OCI-LY3 (cell line): Measurements from ENCODE around the gene DAB1.

Experiments
- CTCF ChIP-seq: fragments of 200-600, 300-600 bp; sonication (generic); IDR thresholded peaks from 2 replicates; pipeline ENCODE4 v1.5.1; 2014; ENCODE audit warnings: antibody characterized with exemption, low read length, low read depth
- EZH2phosphoT487 ChIP-seq: fragments of 200-600 bp; shearing (Covaris generic); IDR thresholded peaks from 2 replicates; pipeline ENCODE4 v1.6.1; 2018; ENCODE audit warnings: antibody characterized with exemption, mixed run types, low read depth

DNA sequence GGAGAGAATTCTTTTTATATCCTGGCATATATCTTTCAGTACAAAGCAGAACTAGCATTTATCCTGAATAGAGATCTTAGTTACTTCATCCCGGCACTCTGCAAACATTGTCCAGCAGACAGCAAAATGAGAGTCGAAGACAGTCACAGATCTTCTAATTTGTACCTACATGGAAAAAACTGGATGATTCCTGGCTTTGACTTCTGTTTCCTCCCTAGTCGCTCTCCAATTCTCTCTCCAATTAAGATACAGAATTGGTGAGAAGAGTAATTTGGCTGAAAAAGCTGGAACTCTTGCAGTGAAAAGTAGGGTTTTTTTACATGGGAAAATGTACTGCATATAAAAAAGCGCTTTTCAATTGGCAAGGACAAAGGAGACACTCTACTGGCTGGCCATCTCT, 307.0 kb downstream of the DAB1 start:
- TF ChIP-seq EZH2phosphoT487 (no peak), CTCF (no peak)
